HCT116 (cell line): ENCODE measurements around the gene STARD7.

ENCODE experiments used
- EGR1 ChIP-seq: IDR thresholded peaks from 2 replicates; pipeline ENCODE4 v1.6.1; 2012; ENCODE audit warnings: low read depth
- ELF1 ChIP-seq: IDR thresholded peaks from 2 replicates; pipeline ENCODE4 v1.6.1; 2012; ENCODE audit warnings: low read depth, borderline replicate concordance
- EZH2phosphoT487 ChIP-seq: fragments of 200-600 bp; IDR thresholded peaks from 2 replicates; pipeline ENCODE4 v1.6.1; 2018; ENCODE audit warnings: antibody characterized with exemption, borderline replicate concordance
- FOSL1 ChIP-seq: IDR thresholded peaks from 2 replicates; pipeline ENCODE4 v1.6.1; 2012; ENCODE audit warnings: low read depth
- POLR2A ChIP-seq: IDR thresholded peaks from 2 replicates; pipeline ENCODE4 v1.7.0; 2011; ENCODE audit warnings: borderline replicate concordance; ENCODE audit not compliant: insufficient read depth, insufficient read length; ENCODE audit errors: extremely low read depth
- SP1 ChIP-seq: IDR thresholded peaks from 2 replicates; pipeline ENCODE4 v1.6.1; 2012; ENCODE audit warnings: low read depth
- TF ChIP-seq, protein P1 (sequence below), 3 experiments: fragments of 200-600 bp in 1 of 3; sonication (generic) in 1 of 3; IDR thresholded peaks in 2 of 3; conservative IDR thresholded peaks in 1 of 3; 2 replicates each; pipeline ENCODE4 v1.5.1; 2012 to 2017; ENCODE audit warnings: low read depth in 2 of 3, low read length in 2 of 3, antibody characterized with exemption in 1 of 3, borderline replicate concordance in 1 of 3, control low read depth in 1 of 3, mild to moderate bottlenecking in 1 of 3, mixed read lengths in 1 of 3, mixed run types in 1 of 3, moderate library complexity in 1 of 3; ENCODE audit not compliant: insufficient read depth in 1 of 3
- TF ChIP-seq, protein P2 (sequence below): IDR thresholded peaks from 2 replicates; pipeline ENCODE4 v1.6.1; 2012

DNA sequence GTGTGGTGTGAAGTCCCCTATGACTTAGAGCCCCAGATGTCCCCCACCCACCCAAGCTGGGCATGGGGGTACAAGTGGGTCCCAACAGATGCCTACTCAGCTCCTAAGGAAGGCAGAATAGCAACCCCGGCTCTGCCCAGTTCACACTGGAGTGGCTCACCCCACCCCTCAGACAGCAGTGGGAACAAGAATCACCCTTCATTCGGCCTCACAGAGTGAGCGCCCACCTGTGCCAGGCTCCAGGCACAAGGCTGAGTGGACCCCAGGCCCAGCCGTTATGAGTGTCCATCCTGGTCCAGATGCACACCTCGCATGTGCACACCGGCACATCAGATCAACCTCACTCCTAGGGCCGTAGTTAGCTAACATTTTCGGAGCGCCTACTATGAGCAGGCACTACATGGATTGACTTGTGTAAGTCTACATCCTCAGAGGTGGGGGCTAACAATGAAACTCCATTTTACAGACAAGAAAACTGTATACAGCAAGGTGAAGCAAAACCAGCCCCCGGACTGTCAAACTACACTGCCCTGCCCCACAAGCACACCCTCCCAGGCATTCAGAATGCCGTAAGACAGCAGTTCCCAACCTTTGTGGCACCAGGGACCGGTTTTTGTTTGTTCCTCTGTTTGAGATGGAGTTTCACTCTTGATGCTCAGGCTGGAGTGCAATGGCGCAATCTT is 67.5 kb downstream of the STARD7 start:
- no peak for TF ChIP-seq POLR2A
- no peak for TF ChIP-seq ELF1
- no peak for TF ChIP-seq SP1
- no peak for TF ChIP-seq FOSL1
- TF ChIP-seq, protein P1, sequence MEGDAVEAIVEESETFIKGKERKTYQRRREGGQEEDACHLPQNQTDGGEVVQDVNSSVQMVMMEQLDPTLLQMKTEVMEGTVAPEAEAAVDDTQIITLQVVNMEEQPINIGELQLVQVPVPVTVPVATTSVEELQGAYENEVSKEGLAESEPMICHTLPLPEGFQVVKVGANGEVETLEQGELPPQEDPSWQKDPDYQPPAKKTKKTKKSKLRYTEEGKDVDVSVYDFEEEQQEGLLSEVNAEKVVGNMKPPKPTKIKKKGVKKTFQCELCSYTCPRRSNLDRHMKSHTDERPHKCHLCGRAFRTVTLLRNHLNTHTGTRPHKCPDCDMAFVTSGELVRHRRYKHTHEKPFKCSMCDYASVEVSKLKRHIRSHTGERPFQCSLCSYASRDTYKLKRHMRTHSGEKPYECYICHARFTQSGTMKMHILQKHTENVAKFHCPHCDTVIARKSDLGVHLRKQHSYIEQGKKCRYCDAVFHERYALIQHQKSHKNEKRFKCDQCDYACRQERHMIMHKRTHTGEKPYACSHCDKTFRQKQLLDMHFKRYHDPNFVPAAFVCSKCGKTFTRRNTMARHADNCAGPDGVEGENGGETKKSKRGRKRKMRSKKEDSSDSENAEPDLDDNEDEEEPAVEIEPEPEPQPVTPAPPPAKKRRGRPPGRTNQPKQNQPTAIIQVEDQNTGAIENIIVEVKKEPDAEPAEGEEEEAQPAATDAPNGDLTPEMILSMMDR (IDR thresholded peaks at IDR 0.05 in 2 of 3, conservative IDR thresholded peaks at IDR 0.05 in 1 of 3; ENCODE audit: borderline replicate concordance in 1 of 3, insufficient read depth in 1 of 3, low read depth in 2 of 3, low read length in 2 of 3), result no peak
- no peak for TF ChIP-seq EGR1
- no peak for TF ChIP-seq EZH2phosphoT487
- TF ChIP-seq, protein P2, sequence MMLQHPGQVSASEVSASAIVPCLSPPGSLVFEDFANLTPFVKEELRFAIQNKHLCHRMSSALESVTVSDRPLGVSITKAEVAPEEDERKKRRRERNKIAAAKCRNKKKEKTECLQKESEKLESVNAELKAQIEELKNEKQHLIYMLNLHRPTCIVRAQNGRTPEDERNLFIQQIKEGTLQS, result no peak
